Nephron (organoid): ENCODE measurements around the gene TNPO2.
"Not testable (repeated sequence)": the region's sequence is repeated elsewhere in the genome, so short reads cannot be mapped to it uniquely, and the experiment has no call there.

Experiments used
- H3K27ac Mint-ChIP-seq, 3 experiments: 2 replicates each; pipeline ENCODE4 v1.8.0; 2020; ENCODE audit warnings: mixed read lengths in 3 of 3, mild to moderate bottlenecking in 2 of 3, moderate library complexity in 1 of 3
- H3K27me3 Mint-ChIP-seq: 2 replicates; pipeline ENCODE4 v1.8.0; 2021; ENCODE audit warnings: low read depth, mild to moderate bottlenecking, moderate library complexity, mixed read lengths
- H3K36me3 Mint-ChIP-seq: 2 replicates; pipeline ENCODE4 v1.8.0; 2020; ENCODE audit warnings: low read depth, mixed read lengths
- H3K4me1 Mint-ChIP-seq: 2 replicates; pipeline ENCODE4 v1.8.0; 2020; ENCODE audit warnings: mixed read lengths
- H3K4me3 Mint-ChIP-seq, 3 experiments: 2 replicates each; pipeline ENCODE4 v1.8.0; 2020; ENCODE audit warnings: mild to moderate bottlenecking in 3 of 3, mixed read lengths in 3 of 3, moderate library complexity in 2 of 3
- H3K9me3 Mint-ChIP-seq: 2 replicates; pipeline ENCODE4 v1.8.0; 2020; ENCODE audit warnings: mixed read lengths
- TF ChIP-seq, protein P1 (sequence below), 3 experiments: fragments of 200-600 bp; sonication (generic); IDR thresholded peaks; one replicate each; pipeline ENCODE4 v1.5.0; 2021; ENCODE audit warnings: antibody characterized with exemption in 3 of 3; ENCODE audit not compliant: unreplicated experiment in 3 of 3

The TNPO2 gene

DNA sequence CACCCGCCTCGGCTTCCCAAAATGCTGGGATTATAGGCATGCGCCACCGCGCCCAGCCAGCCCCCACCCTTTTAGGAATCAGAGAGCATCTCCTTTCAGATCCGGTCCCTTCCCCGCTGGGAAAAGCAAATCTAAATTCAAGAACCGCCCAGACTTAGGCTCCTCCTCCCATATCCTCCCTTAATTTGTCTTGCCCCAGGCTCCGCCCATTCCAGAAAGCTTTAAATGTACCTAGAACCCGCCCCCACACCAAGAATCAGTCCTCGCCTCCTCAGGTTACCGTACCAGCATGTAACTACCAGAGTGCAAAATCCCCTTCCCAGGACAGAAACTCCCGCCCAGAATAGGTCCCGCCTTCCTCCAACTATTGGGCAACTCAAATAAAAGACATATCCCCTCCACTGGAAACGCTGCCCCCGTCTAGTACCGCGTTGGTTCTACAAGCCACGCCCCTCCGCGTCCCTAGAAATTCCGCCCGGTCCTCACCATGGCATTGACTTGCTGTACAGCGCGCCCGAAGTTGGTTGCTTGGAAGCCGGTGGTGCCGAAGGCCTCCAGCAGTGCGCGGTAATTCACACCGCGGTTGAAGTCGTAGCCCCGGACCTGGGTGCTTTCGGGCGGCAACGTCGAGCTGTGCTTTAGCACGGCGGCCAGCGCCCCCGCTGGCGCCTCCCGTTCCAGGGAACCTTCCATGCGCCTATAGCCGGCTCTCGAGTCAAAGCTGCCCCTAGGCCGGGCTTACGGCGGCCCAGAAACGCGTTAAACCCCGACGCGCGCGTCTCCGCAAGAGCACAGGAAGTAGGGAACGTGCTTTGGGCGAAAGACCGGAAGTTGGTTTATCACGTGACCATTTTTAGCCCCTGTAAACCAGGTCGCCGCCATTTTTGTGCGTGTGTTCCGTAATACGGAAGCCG is 42.4 kb downstream of the TNPO2 start, which contains the start of gene DHPS:
DHPS (minus strand) TSS at position 807 of the 914 bp plus-strand sequence; CDS start at position 693, 114 bp downstream.
- Mint-ChIP-seq H3K4me3 (peak within 1 kb of the TSS; percentile 89 to 91 (median 90)), H3K9me3 (no peaks in the 10 kb centered on the region), H3K27me3 (peaks cover 5% of the 10 kb centered on the region), H3K36me3 (peaks cover 26% of the 10 kb centered on the region), H3K4me1 (peaks cover 6% of the 10 kb centered on the region), H3K27ac (peak within 1 kb of the TSS; percentile 66 to 90 (median 84))
- TF ChIP-seq, protein P1, sequence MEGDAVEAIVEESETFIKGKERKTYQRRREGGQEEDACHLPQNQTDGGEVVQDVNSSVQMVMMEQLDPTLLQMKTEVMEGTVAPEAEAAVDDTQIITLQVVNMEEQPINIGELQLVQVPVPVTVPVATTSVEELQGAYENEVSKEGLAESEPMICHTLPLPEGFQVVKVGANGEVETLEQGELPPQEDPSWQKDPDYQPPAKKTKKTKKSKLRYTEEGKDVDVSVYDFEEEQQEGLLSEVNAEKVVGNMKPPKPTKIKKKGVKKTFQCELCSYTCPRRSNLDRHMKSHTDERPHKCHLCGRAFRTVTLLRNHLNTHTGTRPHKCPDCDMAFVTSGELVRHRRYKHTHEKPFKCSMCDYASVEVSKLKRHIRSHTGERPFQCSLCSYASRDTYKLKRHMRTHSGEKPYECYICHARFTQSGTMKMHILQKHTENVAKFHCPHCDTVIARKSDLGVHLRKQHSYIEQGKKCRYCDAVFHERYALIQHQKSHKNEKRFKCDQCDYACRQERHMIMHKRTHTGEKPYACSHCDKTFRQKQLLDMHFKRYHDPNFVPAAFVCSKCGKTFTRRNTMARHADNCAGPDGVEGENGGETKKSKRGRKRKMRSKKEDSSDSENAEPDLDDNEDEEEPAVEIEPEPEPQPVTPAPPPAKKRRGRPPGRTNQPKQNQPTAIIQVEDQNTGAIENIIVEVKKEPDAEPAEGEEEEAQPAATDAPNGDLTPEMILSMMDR (IDR thresholded peaks at IDR 0.05; ENCODE audit: unreplicated experiment in 3 of 3), result no peak

DNA sequence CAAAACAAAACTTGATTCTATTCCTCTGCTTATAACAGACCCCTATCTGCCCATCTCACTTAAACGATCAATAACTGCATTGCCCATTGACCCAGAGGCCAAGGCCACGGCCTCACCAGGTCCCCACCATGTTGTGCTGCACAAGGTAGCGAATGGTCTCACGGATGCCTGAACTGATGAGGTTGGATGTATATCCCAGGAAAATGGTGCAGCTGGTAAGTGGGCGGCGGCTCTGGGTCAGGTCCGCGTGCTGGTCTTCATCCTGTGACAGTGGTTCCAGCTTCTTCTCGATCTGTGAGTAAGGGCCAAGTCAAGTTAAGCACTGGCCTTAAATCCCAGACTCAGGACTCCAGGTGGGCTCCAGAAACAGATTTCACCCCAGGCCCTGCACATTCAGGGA is 43.7 kb downstream of the TNPO2 start:
- Mint-ChIP-seq H3K4me1 (peaks cover 6% of the 10 kb centered on the region), H3K27me3 (peaks cover 5% of the 10 kb centered on the region), H3K36me3 (peaks cover 35% of the 10 kb centered on the region), H3K9me3 (no peaks in the 10 kb centered on the region), H3K4me3 (peak overlapping the region; percentile 66 to 70 (median 69)), H3K27ac (no peak overlapping the region)
- TF ChIP-seq, protein P1 (IDR thresholded peaks at IDR 0.05; ENCODE audit: unreplicated experiment in 3 of 3), result no peak

DNA sequence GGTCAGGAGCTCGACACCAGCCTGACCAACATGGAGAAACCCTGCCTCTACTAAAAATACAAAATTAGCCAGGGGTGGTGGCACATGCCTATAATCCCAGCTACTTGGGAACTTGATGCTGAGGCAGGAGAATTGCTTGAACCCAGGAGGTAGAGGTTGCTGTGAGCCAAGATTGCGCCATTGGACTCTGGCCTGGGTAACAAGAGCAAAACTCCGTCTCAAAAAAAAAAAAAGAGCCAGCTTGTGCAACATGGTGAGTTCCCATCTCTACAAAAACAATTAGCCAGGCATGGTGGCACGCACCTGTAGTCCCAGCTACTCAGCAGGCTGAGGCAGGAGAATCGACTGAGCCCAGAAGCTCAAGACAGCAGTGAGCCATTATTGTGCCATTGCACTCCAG is 45.7 kb downstream of the TNPO2 start:
- not testable (repeated sequence) for H3K9me3 Mint-ChIP-seq
- peaks cover 43% of the 10 kb centered on the region for H3K36me3 Mint-ChIP-seq

DNA sequence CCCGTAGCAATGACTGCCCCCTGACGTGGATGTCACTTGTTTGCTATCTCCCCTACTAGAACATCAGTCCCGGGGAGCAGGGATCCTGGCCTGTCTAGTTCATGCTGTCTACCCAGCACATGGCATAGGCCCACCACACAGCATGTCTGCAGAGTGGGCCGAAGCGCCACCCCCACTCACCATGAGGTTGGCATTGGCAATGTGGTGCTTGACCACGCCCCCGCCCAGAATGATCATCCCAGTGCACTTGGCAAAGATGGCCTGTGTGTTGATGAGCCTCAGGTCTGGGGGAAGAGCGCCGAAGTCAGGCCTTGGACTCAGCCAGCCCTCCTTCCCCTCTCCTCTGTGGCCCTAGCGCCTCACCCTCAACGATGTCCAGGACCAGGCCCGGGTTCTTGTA is 46.8 kb downstream of the TNPO2 start:
- TF ChIP-seq, protein P1 (IDR thresholded peaks at IDR 0.05; ENCODE audit: unreplicated experiment in 3 of 3), result no peak
- Mint-ChIP-seq H3K4me3 (no peak overlapping the region), H3K9me3 (no peaks in the 10 kb centered on the region), H3K4me1 (peaks cover 6% of the 10 kb centered on the region), H3K27ac (no peak overlapping the region), H3K36me3 (peaks cover 46% of the 10 kb centered on the region), H3K27me3 (no peaks in the 10 kb centered on the region)

More for the DNA sequence above, 45.7 kb downstream of the TNPO2 start:
- not testable (repeated sequence) for H3K27me3 Mint-ChIP-seq, H3K4me1 Mint-ChIP-seq, H3K27ac Mint-ChIP-seq, H3K4me3 Mint-ChIP-seq

DNA sequence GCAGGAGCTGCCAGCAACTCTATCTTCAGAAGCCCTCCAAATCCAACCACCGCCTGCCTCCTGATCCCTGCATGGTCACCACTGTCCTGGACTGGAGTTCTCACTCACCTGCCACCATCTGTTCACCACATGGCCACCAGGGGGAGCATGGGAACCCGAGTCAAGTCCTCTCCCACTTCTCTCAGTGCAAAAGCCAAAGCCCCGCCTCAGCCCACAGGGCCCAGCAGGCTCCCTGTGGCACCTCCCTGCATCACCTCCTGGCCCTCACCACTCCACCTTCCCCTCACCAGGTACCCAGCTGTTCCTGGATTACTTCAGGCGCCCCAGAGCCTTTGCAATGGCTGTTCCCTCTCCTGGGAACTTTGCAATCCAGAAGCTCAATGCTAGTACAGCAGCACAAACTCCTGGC is 47.3 kb downstream of the TNPO2 start:
- Mint-ChIP-seq H3K9me3 (no peaks in the 10 kb centered on the region), H3K27ac (peak overlapping the region in 2 of 3 experiments; percentile 10 to 47), H3K4me1 (peaks cover 6% of the 10 kb centered on the region), H3K36me3 (peaks cover 48% of the 10 kb centered on the region), H3K4me3 (peak overlapping the region in 2 of 3 experiments; percentile 45 to 60), H3K27me3 (no peaks in the 10 kb centered on the region)
- TF ChIP-seq, protein P1 (IDR thresholded peaks at IDR 0.05; ENCODE audit: unreplicated experiment in 3 of 3), result peak; percentile 70 to 79 (median 74)

DNA sequence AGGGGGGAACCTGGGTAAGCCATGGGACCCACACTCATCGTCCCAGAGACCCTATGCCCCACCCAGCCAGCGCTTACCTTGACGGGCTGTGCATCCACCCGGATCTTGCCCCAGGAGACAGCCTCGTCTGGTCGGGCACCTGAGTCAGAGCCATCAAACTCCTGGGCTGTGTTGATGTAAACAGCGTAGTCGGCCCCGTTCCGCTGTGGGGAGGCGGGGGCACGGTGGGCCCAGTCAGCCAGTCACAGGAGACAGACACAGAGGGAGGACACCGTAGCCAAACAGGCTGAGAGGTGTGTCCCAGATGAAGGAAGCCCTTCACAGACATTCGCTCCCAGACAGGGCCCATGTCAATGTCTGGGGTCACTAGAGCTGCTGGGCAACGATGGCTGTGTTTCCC is 47.8 kb downstream of the TNPO2 start:
- no peaks in the 10 kb centered on the region for H3K9me3 Mint-ChIP-seq
- no peak overlapping the region for H3K4me3 Mint-ChIP-seq
- peak overlapping the region in 1 of 3 experiments; percentile 47 for H3K27ac Mint-ChIP-seq
- peaks cover 2% of the 10 kb centered on the region for H3K4me1 Mint-ChIP-seq
- H3K27me3 Mint-ChIP-seq, result no peaks in the 10 kb centered on the region
- TF ChIP-seq, protein P1 (IDR thresholded peaks at IDR 0.05; ENCODE audit: unreplicated experiment in 3 of 3), result no peak
- H3K36me3 Mint-ChIP-seq, result peaks cover 44% of the 10 kb centered on the region
